COLO668 (cell line): ENCODE measurements around the gene IFI27L1.

Experiments
- DNase-seq: peaks from one replicate; lab custom pipeline; 2025; ENCODE audit not compliant: unreplicated experiment; lab: John Stamatoyannopoulos, UW

The IFI27L1 gene

GRCh38 chr14:94080621-94081385, at the start of gene IFI27L1, which contains the start of gene DDX24:
Gene IFI27L1, plus strand, starts transcription at chr14:94081310. Its CDS starts 15,628 bp downstream, at chr14:94096938.
Gene DDX24, minus strand, starts transcription at chr14:94081202. Its CDS starts 1,460 bp downstream, at chr14:94079742.
- DNase-seq = peak; percentile 97

DNA sequence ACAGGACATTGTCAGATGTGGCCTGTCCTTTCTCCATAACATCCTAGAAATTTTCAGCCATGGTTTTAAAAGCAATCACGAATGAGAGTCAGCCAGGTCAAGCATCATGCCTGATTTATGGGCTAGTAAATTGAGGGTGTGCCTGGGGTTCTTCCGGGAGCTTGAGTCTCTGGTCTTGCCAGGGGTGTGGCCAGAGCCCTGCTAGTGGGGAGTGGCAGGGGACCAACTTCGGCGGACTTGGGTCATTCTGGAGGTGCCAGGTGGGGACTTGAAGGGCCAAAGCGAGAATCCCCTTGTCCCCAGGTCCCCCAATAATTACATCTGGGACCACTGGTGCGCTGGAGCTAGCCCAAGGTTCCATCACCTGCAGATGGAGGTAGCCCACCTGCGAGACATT, 49.2 kb upstream of the IFI27L1 start:
- no peak for DNase-seq

GRCh38 chr14:94034886-94035285, 46.2 kb upstream of the IFI27L1 start:
- DNase-seq = no peak

DNA sequence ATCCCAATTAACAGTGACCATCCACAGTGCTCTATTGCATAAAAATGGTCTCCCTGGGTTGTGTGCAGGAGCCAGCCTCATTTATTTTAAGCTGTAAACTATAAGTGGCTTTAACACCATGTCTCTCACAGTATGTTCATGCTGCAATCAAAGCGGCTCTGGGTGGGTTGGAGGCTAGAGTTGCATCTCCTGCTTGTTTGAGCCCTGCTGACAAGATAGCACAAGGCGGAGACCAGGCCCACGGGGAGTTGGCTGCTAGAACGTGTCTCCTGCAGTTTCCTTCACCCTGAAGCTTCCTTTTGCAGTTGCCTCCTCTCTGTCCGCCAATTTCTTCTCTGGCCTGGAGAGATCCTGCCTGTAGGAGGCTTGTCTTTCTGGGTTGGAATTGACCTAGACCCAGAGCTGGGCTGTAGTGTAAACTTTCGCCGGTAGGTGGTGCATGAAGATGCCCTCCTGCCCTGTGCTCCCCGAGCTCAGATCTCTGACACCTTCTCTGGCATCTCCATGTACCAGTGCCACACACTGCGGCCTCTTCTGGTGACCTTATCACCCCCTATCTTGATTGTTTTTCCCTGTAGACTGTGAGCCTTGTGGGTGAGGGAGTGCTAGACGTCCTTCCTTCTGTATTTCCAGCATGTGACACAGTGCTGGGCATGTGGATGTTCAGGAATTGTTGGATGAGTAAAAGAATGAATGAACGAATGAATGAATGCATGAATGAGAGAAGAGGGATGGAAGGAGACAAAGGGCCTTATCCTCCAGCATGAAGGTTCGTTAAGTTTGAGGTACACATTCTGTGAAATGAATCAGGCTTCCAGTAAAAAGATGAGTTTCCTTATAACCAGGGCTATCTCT, 44.6 kb upstream of the IFI27L1 start:
- peak; percentile 58 for DNase-seq

DNA sequence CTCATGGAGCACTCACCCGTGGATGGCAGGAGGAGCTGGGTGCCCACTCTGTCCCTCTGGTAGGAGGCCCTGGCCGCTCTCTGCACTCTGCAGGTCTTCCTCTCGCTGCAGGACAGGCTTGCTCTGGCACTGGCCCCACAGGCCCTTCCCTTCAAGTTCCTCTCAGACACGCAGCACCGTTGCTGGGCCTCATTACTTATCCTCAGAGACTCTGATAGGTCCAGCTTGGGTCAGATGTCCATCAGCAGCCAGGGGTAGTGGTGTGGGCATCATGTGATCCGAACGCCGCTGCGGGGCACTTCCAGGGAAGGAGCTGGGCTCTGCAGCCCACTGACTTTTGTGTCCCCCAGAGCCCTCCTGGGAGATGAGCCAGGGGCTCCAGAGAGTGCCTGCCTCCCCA, 43.2 kb upstream of the IFI27L1 start:
- no peak for DNase-seq

DNA sequence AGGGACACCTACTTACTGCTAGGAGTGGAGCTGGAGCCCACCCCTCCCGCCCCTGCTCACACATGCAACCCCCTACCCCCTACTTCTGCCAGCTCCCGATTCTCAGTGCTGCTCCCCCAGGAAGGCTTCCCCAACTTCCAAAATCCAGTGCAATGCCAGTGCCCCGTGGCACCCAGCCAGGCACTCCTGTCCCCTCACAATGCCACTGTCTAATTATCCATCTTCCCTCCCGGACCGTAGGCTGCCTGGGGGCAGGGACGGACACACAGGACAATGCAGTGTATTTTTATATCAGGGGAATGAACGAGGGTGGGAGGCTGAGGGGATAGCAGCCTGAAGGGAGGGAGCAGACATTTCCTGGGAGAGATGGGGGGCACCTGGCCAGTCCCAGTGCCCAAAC, 42.6 kb upstream of the IFI27L1 start:
- DNase-seq = no peak

GRCh38 chr14:94038921-94039629, 42.0 kb upstream of the IFI27L1 start:
- DNase-seq = no peak

DNA sequence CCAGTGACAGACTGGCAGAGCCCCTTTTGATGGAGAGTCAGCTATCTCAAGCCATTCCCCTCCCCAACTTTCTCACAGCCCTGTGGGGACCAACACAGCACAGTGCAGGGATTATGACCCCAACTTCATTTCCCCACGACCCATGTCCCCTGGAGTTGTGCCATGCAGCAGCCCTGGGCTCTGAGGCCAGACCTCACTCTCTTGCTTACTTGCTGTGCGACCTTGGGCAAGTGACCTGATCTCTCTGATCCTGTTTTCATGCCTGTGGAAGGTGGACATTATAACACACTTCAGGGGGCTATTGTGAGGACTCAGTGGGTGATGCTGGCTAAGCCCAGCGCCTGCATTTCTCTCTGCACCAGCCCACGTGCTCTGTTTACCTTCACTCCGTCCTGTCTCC, 40.9 kb upstream of the IFI27L1 start:
- DNase-seq = no peak

GRCh38 chr14:94040796-94041195, 40.3 kb upstream of the IFI27L1 start:
- DNase-seq = no peak

DNA sequence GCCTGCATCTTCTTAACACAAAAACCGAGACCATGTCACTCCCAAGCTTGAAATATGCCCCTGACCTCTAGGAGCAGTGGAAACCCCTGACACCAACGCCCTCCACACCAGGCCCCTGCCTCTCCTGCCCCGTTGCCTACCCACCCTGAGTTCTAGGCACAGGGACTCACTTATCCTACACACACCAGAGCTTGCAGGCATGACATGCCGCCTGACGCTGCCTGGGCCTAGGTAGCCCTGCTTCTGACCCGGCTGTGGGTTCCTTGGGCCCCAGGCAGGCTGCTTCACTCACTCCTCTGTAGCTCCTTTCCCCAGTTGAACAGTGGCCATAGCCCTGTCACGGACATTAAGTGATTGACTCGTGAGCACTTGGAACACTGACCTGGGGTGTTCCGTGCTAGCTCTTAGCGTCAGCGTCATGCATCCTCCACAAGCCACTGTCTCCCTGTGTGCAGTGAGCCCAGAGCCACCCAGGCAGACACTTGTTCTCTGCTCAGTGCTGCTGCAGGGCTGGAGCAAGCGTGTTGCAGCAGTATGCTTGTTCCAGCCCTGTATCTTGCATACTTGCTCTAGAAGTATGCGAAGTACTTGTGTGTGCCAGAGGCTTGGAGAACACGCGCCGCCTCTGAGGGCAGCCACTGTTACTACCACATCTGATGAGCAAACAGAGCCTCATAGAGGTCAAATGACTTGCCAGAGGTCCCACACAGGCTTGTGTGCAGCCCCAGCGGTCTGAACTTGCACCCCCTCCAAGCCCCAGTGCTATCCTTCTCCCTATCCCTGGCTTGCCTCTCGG, 39.4 kb upstream of the IFI27L1 start:
- no peak for DNase-seq

- DNase-seq = no peak
These were observed 38.5 kb upstream of the IFI27L1 start for GRCh38 chr14:94042433-94043091.

- no peak for DNase-seq
These were observed 37.9 kb upstream of the IFI27L1 start for GRCh38 chr14:94043111-94043755.

GRCh38 chr14:94043756-94044475, 37.2 kb upstream of the IFI27L1 start:
- DNase-seq = no peak

- DNase-seq = no peak
These were observed 36.5 kb upstream of the IFI27L1 start for GRCh38 chr14:94044476-94045091.

GRCh38 chr14:94045101-94045500, 36.0 kb upstream of the IFI27L1 start:
- DNase-seq = no peak

- no peak for DNase-seq
These were observed 35.4 kb upstream of the IFI27L1 start for GRCh38 chr14:94045563-94046345.

DNA sequence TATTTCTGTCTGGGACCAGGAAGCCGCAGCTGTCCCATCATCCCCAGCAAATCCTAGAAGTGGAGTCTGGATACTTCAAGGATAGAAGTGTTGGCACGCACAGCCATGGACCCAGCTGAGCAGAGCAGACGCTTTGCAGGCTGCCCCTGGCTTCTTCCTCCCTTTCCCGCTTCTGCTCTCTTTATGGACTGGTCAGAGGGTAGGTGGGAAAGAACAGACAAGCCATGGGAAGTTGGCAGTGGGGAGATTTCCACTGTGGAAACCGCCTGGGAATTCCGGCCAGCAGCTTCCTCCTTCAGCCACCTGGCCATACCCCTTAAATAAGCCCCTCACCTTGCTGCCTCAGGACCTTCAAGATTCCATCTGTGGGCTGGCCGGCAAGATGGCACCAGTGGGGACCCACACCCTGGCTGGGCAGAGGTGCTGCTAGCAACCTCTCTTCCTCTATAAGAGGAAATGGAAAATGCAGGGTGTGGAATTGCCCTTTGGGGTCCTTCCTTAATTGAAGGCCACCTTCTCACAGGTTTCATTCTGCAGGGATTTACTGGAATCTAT, 34.3 kb upstream of the IFI27L1 start:
- DNase-seq = no peak
